GM18951 (cell line): Measurements from ENCODE around the gene ADCYAP1R1.

Source experiments
- POLR2A ChIP-seq: IDR thresholded peaks from 4 replicates; pipeline ENCODE4 v1.6.1; 2011; ENCODE audit warnings: mild to moderate bottlenecking; ENCODE audit not compliant: insufficient read length, insufficient read depth; ENCODE audit errors: extremely low read depth
- in situ Hi-C: fragments of 300-500 bp; cut with MboI; formaldehyde crosslinking; loops from one replicate; pipeline ENCODE4 v1.12.0; 2022; ENCODE audit warnings: low sequenced_read_pairs, mixed read lengths, inconsistent platforms; ENCODE audit not compliant: unreplicated experiment

ADCYAP1R1 gene

DNA sequence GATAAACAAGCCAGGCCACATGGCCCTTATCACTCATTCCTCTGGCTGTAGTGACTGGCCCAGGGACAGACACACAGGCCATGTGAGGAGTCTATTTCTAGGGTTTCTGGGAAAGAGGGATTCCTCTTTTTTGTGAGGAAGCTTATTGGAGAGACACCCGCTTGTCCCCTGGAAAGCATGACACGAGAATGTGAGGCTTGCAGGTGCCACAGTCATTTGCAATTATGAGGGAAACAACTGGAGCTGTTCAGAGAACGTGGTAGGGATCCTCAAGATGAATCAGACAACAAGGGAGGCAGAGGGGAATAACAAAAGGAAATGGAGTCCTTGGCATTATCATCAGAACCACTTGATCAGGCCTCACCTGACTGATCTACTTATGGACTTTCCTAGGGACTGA, 64.5 kb downstream of the ADCYAP1R1 start:
- in situ Hi-C loops = loop anchor here (5.0 kb wide), 1 partner anchor 314 kb away; no protein-coding TSS in a partner anchor
- TF ChIP-seq POLR2A = no peak

GRCh38 chr7:31119249-31119648, 67.1 kb downstream of the ADCYAP1R1 start:
- in situ Hi-C loops = loop anchor here (5.0 kb wide), 1 partner anchor 317 kb away; no protein-coding TSS in a partner anchor
- TF ChIP-seq POLR2A = no peak

DNA sequence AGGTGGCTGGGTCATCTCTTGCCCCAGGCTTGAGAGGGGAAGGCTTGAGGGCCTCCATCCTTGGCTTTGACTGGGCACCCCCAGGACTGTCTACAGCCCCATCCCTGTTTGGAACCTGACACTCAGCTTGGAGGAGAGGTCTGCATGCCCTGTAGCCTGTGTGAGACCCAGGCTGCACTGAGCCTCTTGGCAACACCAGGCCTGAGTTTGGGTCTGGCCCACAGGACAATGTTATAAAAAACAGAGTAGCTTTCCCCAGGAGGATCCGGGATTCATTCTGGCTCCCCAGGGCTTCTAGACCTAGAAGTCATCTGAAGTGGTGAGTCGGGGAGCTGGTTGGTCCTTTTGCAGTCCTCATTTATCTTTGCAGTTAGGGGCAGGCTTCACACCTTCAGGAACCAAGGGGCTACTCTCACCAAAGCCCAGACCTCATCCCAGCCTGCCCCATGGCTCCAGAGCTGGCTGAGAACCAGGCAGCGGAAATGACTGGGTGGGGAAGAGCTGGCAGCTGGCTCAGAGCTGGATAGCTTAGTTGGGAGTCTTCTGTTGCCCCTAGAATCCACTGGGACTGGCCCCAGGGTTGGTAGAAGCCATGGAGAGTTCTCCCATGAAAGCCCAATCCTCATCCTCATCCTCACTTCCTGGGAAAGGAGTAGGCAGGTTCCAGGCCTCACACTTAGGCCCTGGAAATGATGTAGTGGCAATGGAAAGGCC, 68.8 kb downstream of the ADCYAP1R1 start:
- in situ Hi-C loops = loop anchor here (10.0 kb wide), 1 partner anchor 136 kb away; no protein-coding TSS in a partner anchor
- TF ChIP-seq POLR2A = no peak

DNA sequence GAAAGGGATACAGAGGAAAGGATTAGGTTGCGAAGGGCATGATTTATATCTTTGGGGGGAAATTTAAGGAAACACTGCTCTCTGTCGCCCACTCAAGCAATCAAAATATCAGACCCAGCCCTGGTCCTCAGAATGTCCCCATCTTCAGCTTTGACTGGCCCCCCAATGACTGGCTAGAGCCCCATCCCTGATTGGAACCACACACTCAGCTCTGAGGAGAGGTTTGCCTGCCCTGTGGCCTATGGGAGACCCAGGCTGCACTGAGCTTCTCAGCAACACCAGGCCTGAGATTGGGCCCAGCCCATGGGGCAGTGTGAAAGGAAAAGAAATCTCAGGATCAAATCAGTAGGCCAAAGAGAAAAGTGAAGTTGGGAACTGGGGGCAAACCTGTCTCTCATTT, 69.5 kb downstream of the ADCYAP1R1 start:
- no peak for TF ChIP-seq POLR2A
- in situ Hi-C loops = loop anchor here (10.0 kb wide), 1 partner anchor 137 kb away; no protein-coding TSS in a partner anchor

- in situ Hi-C loops = loop anchor here (10.0 kb wide), 1 partner anchor 138 kb away; no protein-coding TSS in a partner anchor
- TF ChIP-seq POLR2A = no peak
These were observed 70.5 kb downstream of the ADCYAP1R1 start for GRCh38 chr7:31122649-31123058.

- in situ Hi-C loops = loop anchor here (10.0 kb wide), 1 partner anchor 139 kb away; no protein-coding TSS in a partner anchor
- no peak for TF ChIP-seq POLR2A
These were observed 71.2 kb downstream of the ADCYAP1R1 start for GRCh38 chr7:31123321-31123720.

DNA sequence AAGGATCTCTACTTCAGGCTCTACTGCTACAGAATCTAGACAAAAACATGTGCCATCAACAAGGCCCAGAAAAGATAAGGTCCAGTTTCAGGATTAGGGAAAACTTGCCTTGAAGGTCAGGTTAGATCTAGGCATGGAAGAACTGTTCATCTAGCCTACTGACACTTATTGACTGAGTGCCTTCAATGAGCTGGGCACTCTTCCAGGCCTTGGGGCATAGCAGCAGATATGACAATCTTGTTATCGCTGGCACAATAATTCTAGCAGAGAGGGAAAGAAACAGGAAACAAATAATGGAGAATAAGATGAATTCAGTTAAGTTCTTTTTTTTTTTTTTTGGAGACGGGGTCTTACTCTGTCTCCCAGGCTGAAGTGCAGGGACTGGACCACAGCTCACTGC, 71.6 kb downstream of the ADCYAP1R1 start:
- in situ Hi-C loops = loop anchor here (10.0 kb wide), 1 partner anchor 139 kb away; no protein-coding TSS in a partner anchor
- no peak for TF ChIP-seq POLR2A

- in situ Hi-C loops = loop anchor here (10.0 kb wide), 1 partner anchor 140 kb away; no protein-coding TSS in a partner anchor
- TF ChIP-seq POLR2A = no peak
These were observed 73.1 kb downstream of the ADCYAP1R1 start for GRCh38 chr7:31125171-31125570.

DNA sequence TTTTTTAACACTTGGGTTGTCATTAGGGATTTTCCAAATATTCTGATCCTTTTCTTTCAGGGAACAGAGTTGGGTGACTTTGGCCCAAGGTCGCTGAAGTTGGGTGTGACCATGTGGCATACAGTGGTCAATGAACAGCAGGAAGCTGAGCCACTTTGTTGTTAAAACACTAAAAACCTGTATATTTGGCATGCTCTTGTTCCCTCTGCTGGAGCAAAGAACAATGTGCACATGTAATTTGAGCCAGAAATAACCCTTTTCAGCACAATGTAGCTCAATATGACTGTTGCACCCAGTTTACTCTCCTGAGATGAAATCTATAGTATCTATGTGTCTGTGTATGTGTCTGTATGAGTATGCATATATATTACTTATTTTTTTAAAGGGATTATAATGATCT, 74.9 kb downstream of the ADCYAP1R1 start:
- no peak for TF ChIP-seq POLR2A
- in situ Hi-C loops = loop anchor here (10.0 kb wide), 1 partner anchor 142 kb away; no protein-coding TSS in a partner anchor

- in situ Hi-C loops = loop anchor here (10.0 kb wide), 1 partner anchor 144 kb away; no protein-coding TSS in a partner anchor
These were observed 77.0 kb downstream of the ADCYAP1R1 start for GRCh38 chr7:31129067-31129466.

DNA sequence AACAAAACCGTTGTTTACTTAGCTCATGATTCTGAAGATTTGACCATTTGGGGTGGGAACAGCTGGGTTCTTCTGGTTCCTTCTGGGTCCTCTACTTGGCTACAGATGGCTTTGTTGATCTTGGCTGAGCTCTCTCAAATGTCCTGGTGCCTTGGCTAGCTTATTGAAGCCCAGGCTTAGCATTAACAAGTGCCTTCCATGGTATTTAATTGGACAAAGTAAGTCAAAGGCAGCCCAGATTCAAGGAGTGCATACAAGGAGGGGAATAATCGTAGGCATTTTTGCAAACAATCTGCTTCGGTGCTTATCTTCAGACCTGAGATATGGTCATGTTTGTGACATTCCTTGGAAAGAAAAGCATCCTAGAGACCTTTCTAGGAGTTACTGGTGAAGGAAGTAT, 81.4 kb downstream of the ADCYAP1R1 start:
- in situ Hi-C loops = loop anchor here (10.0 kb wide), 1 partner anchor 601 kb away; no protein-coding TSS in a partner anchor

More at GRCh38 chr7:31129067-31129466, 77.0 kb downstream of the ADCYAP1R1 start:
- no peak for TF ChIP-seq POLR2A

GRCh38 chr7:31134246-31135188, 82.4 kb downstream of the ADCYAP1R1 start:
- in situ Hi-C loops = loop anchor here (10.0 kb wide), 1 partner anchor 600 kb away; no protein-coding TSS in a partner anchor
- TF ChIP-seq POLR2A = no peak

More for the DNA sequence above, 81.4 kb downstream of the ADCYAP1R1 start:
- TF ChIP-seq POLR2A = no peak

- in situ Hi-C loops = loop anchor here (10.0 kb wide), 1 partner anchor 598 kb away; no protein-coding TSS in a partner anchor
- no peak for TF ChIP-seq POLR2A
These were observed 85.1 kb downstream of the ADCYAP1R1 start for GRCh38 chr7:31137234-31137633.
